Neural cell (in vitro differentiated cells): Measurements from ENCODE around the gene CTH. TPM values are rescaled to one million over a fixed set of nuclear protein-coding genes. Genes with fewer than 3 reads are reported as not detected.
"Not testable (repeated sequence)": the region's sequence is repeated elsewhere in the genome, so short reads cannot be mapped to it uniquely, and the experiment has no call there.

ENCODE experiments used
- H2AFZ ChIP-seq: fragments of 200-600, 300-800 bp; sonication (generic), shearing (Covaris generic); 2 replicates; pipeline ENCODE4 v1.6.0; 2014; ENCODE audit warnings: low read depth, mild to moderate bottlenecking, antibody characterized with exemption, low read length, moderate library complexity
- H3F3A ChIP-seq: fragments of 200-600 bp; shearing (Covaris generic); 2 replicates; pipeline ENCODE4 v1.6.1; 2016; ENCODE audit warnings: mild to moderate bottlenecking, moderate library complexity, mixed read lengths, antibody characterized with exemption, low read length; ENCODE audit not compliant: insufficient read depth, poor library complexity, severe bottlenecking
- H3K27ac ChIP-seq: fragments of 200-600, 300-800 bp; sonication (generic), shearing (Covaris generic); 2 replicates; pipeline ENCODE4 v1.5.1; 2014; ENCODE audit warnings: mild to moderate bottlenecking, low read length, moderate library complexity
- H3K27me3 ChIP-seq: fragments of 300-800, 200-600 bp; sonication (generic), shearing (Covaris generic); 2 replicates; pipeline ENCODE4 v1.6.0; 2014; ENCODE audit warnings: mild to moderate bottlenecking, low read depth, low read length, moderate library complexity; ENCODE audit not compliant: insufficient read depth
- H3K36me3 ChIP-seq: fragments of 300-800, 200-600 bp; sonication (generic), shearing (Covaris generic); 2 replicates; pipeline ENCODE4 v1.5.1; 2014; ENCODE audit warnings: mild to moderate bottlenecking, antibody characterized with exemption, low read length, moderate library complexity; ENCODE audit not compliant: insufficient read depth
- H3K4me2 ChIP-seq: fragments of 300-800, 200-600 bp; sonication (generic), shearing (Covaris generic); 2 replicates; pipeline ENCODE4 v1.6.0; 2014; ENCODE audit warnings: mild to moderate bottlenecking, low read length
- H3K4me3 ChIP-seq: fragments of 300-800, 200-600 bp; sonication (generic), shearing (Covaris generic); 2 replicates; pipeline ENCODE4 v1.5.1; 2014; ENCODE audit warnings: mild to moderate bottlenecking, low read length, moderate library complexity
- H3K79me2 ChIP-seq: fragments of 200-600 bp; shearing (Covaris generic); replicated peaks from 2 replicates; pipeline ENCODE4 v1.6.0; 2014; ENCODE audit warnings: mild to moderate bottlenecking, low read length, moderate library complexity; ENCODE audit not compliant: insufficient read depth
- H3K9ac ChIP-seq: fragments of 300-800, 200-600 bp; sonication (generic), shearing (Covaris generic); 2 replicates; pipeline ENCODE4 v1.6.1; 2016; ENCODE audit warnings: mild to moderate bottlenecking, low read length, mixed read lengths
- H3K9me2 ChIP-seq: fragments of 200-600 bp; shearing (Covaris generic); 2 replicates; pipeline ENCODE4 v1.6.1; 2016; ENCODE audit warnings: mild to moderate bottlenecking, low read length, mixed read lengths; ENCODE audit not compliant: insufficient read depth
- H3K9me3 ChIP-seq: fragments of 200-600, 300-800 bp; sonication (generic), shearing (Covaris generic); 2 replicates; pipeline ENCODE4 v1.6.1; 2016; ENCODE audit warnings: mild to moderate bottlenecking, mixed run types, low read length, moderate library complexity, mixed read lengths
- H4K20me1 ChIP-seq: fragments of 200-600 bp; shearing (Covaris generic); 2 replicates; pipeline ENCODE4 v1.6.1; 2016; ENCODE audit warnings: mild to moderate bottlenecking, mixed run types; ENCODE audit not compliant: insufficient read depth
- EZH2 ChIP-seq: fragments of 200-600, 300-800 bp; shearing (Covaris generic), sonication (generic); IDR thresholded peaks from 2 replicates; pipeline ENCODE4 v1.6.1; 2014; ENCODE audit warnings: antibody characterized with exemption, low read length, borderline replicate concordance, mild to moderate bottlenecking; ENCODE audit not compliant: insufficient read depth, poor library complexity, severe bottlenecking
- MXI1 ChIP-seq: fragments of 450-650 bp; conservative IDR thresholded peaks from 2 replicates; pipeline ENCODE4 v1.6.1; 2014; ENCODE audit warnings: antibody characterized with exemption, mild to moderate bottlenecking; ENCODE audit not compliant: poor library complexity, severe bottlenecking
- POLR2AphosphoS5 ChIP-seq: IDR thresholded peaks from 2 replicates; pipeline ENCODE4 v1.6.1; 2012
- RAD21 ChIP-seq: fragments of 450-650 bp; conservative IDR thresholded peaks from 2 replicates; pipeline ENCODE4 v1.6.1; 2014; ENCODE audit warnings: antibody characterized with exemption, mild to moderate bottlenecking, moderate library complexity
- SMC3 ChIP-seq: fragments of 450-650 bp; conservative IDR thresholded peaks from 2 replicates; pipeline ENCODE4 v1.6.1; 2014; ENCODE audit warnings: antibody characterized with exemption, mild to moderate bottlenecking, moderate library complexity; ENCODE audit not compliant: poor library complexity
- TAF1 ChIP-seq: IDR thresholded peaks from 2 replicates; pipeline ENCODE4 v1.6.1; 2012; ENCODE audit warnings: low read depth
- polyA plus RNA-seq: library from polyadenylated mRNA; depleted of rRNA; stranded (reverse); fragments of >200 nt; gene quantifications from 2 replicates; pipeline ENCODE4 v1.2.3, GENCODE V29; 2014
- TF ChIP-seq, protein P1 (sequence below): fragments of 450-650 bp; IDR thresholded peaks from 2 replicates; pipeline ENCODE4 v1.5.1; 2014; ENCODE audit warnings: antibody characterized with exemption, mild to moderate bottlenecking, moderate library complexity; ENCODE audit not compliant: poor library complexity, severe bottlenecking
- TF ChIP-seq, protein P2 (sequence below): IDR thresholded peaks from 2 replicates; pipeline ENCODE4 v1.6.1; 2012; ENCODE audit warnings: borderline replicate concordance

The CTH gene
- polyA plus RNA-seq, 1 donor from 2014 or later, result 10.0 TPM

DNA sequence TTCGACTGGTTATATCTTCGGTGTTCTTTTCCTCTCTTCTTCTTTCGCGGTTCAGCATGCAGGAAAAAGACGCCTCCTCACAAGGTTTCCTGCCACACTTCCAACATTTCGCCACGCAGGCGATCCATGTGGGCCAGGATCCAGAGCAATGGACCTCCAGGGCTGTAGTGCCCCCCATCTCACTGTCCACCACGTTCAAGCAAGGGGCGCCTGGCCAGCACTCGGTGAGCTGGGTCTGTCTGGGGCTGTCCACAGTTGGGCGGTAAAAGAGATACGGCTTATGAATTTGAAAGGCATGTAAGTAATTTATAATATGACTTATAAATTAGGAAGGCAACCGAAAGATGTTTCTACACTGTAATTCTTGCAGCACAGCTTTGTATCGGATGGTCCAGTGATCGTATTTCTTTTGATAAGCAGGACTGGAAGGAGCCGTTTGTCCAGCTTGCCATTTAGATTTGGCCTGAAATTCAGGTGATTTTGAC is 334 bp downstream of the CTH start:
- Histone ChIP-seq H3F3A (no peaks in the 10 kb centered on the region), H3K9me2 (no peaks in the 10 kb centered on the region), H3K4me3 (peak overlapping the region; percentile 79), H3K27me3 (no peaks in the 10 kb centered on the region), H3K9me3 (no peaks in the 10 kb centered on the region), H3K36me3 (no peaks in the 10 kb centered on the region), H3K4me2 (peak overlapping the region; percentile 91), H2AFZ (peak overlapping the region; percentile 91), H3K27ac (peak overlapping the region; percentile 86), H4K20me1 (no peaks in the 10 kb centered on the region), H3K9ac (peak overlapping the region; percentile 81), H3K79me2 (peaks cover 12% of the 10 kb centered on the region)
- TF ChIP-seq RAD21 (peak; percentile 38), SMC3 (peak; percentile 68), MXI1 (peak; percentile 97), TAF1 (no peak)

DNA sequence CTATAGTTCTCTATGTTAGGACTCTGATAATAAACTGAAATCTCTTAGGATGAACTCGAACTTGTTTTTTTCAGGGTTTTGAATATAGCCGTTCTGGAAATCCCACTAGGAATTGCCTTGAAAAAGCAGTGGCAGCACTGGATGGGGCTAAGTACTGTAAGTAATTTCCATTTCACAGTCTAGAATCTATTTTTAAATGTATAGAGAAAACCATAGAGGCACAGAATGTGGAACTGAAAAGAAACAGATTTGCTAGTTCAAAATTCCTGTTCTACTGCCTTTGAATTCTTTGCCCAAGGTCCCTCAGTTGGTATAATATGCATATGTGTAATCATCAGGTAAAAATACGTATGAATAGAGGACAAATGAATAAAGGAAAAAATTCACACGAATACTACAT is 4.8 kb downstream of the CTH start:
- H3K4me2 ChIP-seq, result no peak overlapping the region
- no peak overlapping the region for H2AFZ ChIP-seq
- no peak for TF ChIP-seq EZH2
- peaks cover 12% of the 10 kb centered on the region for H3K79me2 ChIP-seq
- no peak overlapping the region for H3K4me3 ChIP-seq
- no peak overlapping the region for H3K9ac ChIP-seq
- H3K9me3 ChIP-seq, result no peaks in the 10 kb centered on the region
- no peaks in the 10 kb centered on the region for H3K36me3 ChIP-seq
- H3K9me2 ChIP-seq, result no peaks in the 10 kb centered on the region
- no peaks in the 10 kb centered on the region for H3F3A ChIP-seq
- no peaks in the 10 kb centered on the region for H3K27me3 ChIP-seq
- no peaks in the 10 kb centered on the region for H4K20me1 ChIP-seq
- H3K27ac ChIP-seq, result no peak overlapping the region

DNA sequence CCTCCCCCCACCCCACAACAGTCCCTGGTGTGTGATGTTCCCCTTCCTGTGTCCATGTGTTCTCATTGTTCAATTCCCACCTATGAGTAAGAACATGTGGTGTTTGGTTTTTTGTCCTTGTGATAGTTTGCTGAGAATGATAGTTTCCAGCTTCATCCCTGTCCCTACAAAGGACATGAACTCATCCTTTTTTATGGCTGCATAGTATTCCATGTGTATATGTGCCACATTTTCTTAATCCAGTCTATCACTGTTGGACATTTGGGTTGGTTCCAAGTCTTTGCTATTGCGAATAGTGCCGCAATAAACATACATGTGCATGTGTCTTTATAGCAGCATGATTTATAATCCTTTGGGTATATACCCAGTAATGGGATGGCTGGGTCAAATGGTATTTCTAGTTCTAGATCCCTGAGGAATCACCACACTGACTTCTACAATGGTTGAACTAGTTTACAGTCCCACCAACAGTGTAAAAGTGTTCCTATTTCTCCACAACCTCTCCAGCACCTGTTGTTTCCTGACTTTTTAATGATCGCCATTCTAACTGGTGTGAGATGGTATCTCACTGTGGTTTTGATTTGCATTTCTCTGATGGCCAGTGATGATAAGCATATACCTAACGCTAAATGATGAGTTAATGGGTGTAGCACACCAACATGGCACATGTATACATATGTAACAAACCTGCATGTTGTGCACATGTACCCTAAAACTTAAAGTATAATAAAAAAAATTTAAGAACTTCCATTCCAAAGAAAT is 8.1 kb downstream of the CTH start:
- H3K9ac ChIP-seq, H3K79me2 ChIP-seq, H4K20me1 ChIP-seq, H3K9me3 ChIP-seq, H3K4me2 ChIP-seq, H2AFZ ChIP-seq, H3K27ac ChIP-seq, H3K9me2 ChIP-seq, H3F3A ChIP-seq, H3K27me3 ChIP-seq, H3K4me3 ChIP-seq, H3K36me3 ChIP-seq: not testable (repeated sequence)

DNA sequence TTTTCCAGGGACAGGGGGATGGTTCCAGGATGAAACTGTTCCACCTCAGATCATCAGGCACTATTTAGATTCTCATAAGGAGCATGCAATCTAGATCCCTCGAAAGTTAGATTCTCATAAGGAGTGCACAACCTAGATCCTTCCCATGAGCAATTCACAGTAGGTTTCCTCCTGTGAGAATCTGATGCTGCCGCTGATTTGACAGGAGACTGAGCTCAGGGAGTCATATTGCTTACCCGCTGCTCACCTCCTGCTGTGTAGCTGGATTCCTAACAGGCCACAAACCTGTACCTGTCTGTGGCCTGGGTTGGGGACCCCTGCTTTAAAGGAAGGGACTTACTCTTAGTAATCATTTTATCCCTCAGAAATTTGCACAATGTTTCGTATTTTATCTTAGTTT is 9.3 kb downstream of the CTH start:
- no peaks in the 10 kb centered on the region for H3K79me2 ChIP-seq
- no peaks in the 10 kb centered on the region for H3F3A ChIP-seq
- no peak overlapping the region for H3K27ac ChIP-seq
- H3K9me2 ChIP-seq, result no peaks in the 10 kb centered on the region
- H3K4me2 ChIP-seq, result no peak overlapping the region
- no peaks in the 10 kb centered on the region for H3K9me3 ChIP-seq
- H3K9ac ChIP-seq, result no peak overlapping the region
- peaks cover 3% of the 10 kb centered on the region for H3K36me3 ChIP-seq
- no peak for TF ChIP-seq SMC3
- no peak for TF ChIP-seq RAD21
- TF ChIP-seq, protein P1, sequence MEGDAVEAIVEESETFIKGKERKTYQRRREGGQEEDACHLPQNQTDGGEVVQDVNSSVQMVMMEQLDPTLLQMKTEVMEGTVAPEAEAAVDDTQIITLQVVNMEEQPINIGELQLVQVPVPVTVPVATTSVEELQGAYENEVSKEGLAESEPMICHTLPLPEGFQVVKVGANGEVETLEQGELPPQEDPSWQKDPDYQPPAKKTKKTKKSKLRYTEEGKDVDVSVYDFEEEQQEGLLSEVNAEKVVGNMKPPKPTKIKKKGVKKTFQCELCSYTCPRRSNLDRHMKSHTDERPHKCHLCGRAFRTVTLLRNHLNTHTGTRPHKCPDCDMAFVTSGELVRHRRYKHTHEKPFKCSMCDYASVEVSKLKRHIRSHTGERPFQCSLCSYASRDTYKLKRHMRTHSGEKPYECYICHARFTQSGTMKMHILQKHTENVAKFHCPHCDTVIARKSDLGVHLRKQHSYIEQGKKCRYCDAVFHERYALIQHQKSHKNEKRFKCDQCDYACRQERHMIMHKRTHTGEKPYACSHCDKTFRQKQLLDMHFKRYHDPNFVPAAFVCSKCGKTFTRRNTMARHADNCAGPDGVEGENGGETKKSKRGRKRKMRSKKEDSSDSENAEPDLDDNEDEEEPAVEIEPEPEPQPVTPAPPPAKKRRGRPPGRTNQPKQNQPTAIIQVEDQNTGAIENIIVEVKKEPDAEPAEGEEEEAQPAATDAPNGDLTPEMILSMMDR, result no peak
- TF ChIP-seq MXI1, result no peak
- no peak for TF ChIP-seq EZH2
- no peak for TF ChIP-seq POLR2AphosphoS5
- TF ChIP-seq, protein P2, sequence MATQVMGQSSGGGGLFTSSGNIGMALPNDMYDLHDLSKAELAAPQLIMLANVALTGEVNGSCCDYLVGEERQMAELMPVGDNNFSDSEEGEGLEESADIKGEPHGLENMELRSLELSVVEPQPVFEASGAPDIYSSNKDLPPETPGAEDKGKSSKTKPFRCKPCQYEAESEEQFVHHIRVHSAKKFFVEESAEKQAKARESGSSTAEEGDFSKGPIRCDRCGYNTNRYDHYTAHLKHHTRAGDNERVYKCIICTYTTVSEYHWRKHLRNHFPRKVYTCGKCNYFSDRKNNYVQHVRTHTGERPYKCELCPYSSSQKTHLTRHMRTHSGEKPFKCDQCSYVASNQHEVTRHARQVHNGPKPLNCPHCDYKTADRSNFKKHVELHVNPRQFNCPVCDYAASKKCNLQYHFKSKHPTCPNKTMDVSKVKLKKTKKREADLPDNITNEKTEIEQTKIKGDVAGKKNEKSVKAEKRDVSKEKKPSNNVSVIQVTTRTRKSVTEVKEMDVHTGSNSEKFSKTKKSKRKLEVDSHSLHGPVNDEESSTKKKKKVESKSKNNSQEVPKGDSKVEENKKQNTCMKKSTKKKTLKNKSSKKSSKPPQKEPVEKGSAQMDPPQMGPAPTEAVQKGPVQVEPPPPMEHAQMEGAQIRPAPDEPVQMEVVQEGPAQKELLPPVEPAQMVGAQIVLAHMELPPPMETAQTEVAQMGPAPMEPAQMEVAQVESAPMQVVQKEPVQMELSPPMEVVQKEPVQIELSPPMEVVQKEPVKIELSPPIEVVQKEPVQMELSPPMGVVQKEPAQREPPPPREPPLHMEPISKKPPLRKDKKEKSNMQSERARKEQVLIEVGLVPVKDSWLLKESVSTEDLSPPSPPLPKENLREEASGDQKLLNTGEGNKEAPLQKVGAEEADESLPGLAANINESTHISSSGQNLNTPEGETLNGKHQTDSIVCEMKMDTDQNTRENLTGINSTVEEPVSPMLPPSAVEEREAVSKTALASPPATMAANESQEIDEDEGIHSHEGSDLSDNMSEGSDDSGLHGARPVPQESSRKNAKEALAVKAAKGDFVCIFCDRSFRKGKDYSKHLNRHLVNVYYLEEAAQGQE, result no peak
- H4K20me1 ChIP-seq, result no peaks in the 10 kb centered on the region
- no peak overlapping the region for H2AFZ ChIP-seq
- no peaks in the 10 kb centered on the region for H3K27me3 ChIP-seq
- no peak overlapping the region for H3K4me3 ChIP-seq
